ENCODE measurements around the gene SLC50A1.
"Not testable (repeated sequence)": the region's sequence is repeated elsewhere in the genome, so short reads cannot be mapped to it uniquely, and the experiment has no call there.

The SLC50A1 gene

GRCh38 chr1:155166471-155167165 is 31.0 kb downstream of the SLC50A1 start:
- in situ Hi-C loops (cut with MboI; ENCODE audit: low pct_unique_long_range_greater_than_20kb, low sequenced_read_pairs, unreplicated experiment), result loop anchor here (5.0 kb wide), 1 partner anchor 74 kb away; no protein-coding TSS in a partner anchor
- no peak for TF ChIP-seq CTCF (IDR thresholded peaks at IDR 0.05; ENCODE audit: extremely low read depth, insufficient read depth, missing control alignments)
- no peak for DNase-seq (ENCODE audit: low spot score)

GRCh38 chr1:155167166-155168104 is 31.8 kb downstream of the SLC50A1 start:
- TF ChIP-seq CTCF (IDR thresholded peaks at IDR 0.05; ENCODE audit: extremely low read depth, insufficient read depth, missing control alignments), result peak; percentile 91
- peak; percentile 79 for DNase-seq (ENCODE audit: low spot score)
- in situ Hi-C loops (cut with MboI; ENCODE audit: low pct_unique_long_range_greater_than_20kb, low sequenced_read_pairs, unreplicated experiment), result loop anchor here (5.0 kb wide), 1 partner anchor 75 kb away; no protein-coding TSS in a partner anchor

GRCh38 chr1:155168105-155168445 is 32.4 kb downstream of the SLC50A1 start:
- in situ Hi-C loops (cut with MboI; ENCODE audit: low pct_unique_long_range_greater_than_20kb, low sequenced_read_pairs, unreplicated experiment), result loop anchor here (5.0 kb wide), 1 partner anchor 76 kb away; no protein-coding TSS in a partner anchor
- DNase-seq (ENCODE audit: low spot score), result not testable (repeated sequence)

GRCh38 chr1:155168456-155169210 is 33.0 kb downstream of the SLC50A1 start:
- no peak for TF ChIP-seq CTCF (IDR thresholded peaks at IDR 0.05; ENCODE audit: extremely low read depth, insufficient read depth, missing control alignments)
- in situ Hi-C loops (cut with MboI; ENCODE audit: low pct_unique_long_range_greater_than_20kb, low sequenced_read_pairs, unreplicated experiment), result loop anchor here (5.0 kb wide), 1 partner anchor 76 kb away; no protein-coding TSS in a partner anchor

GRCh38 chr1:155169541-155169940 is 33.9 kb downstream of the SLC50A1 start:
- in situ Hi-C loops (cut with MboI; ENCODE audit: low pct_unique_long_range_greater_than_20kb, low sequenced_read_pairs, unreplicated experiment), result loop anchor here (5.0 kb wide), 1 partner anchor 77 kb away; no protein-coding TSS in a partner anchor
- no peak for DNase-seq (ENCODE audit: low spot score)
- no peak for TF ChIP-seq CTCF (IDR thresholded peaks at IDR 0.05; ENCODE audit: extremely low read depth, insufficient read depth, missing control alignments)

More at GRCh38 chr1:155168456-155169210, 33.0 kb downstream of the SLC50A1 start:
- DNase-seq (ENCODE audit: low spot score), result no peak

- in situ Hi-C loops (cut with MboI; ENCODE audit: low pct_unique_long_range_greater_than_20kb, low sequenced_read_pairs, unreplicated experiment), result no loop called here
- no peak for DNase-seq (ENCODE audit: low spot score)
- TF ChIP-seq CTCF (IDR thresholded peaks at IDR 0.05; ENCODE audit: extremely low read depth, insufficient read depth, missing control alignments), result no peak
Observed at GRCh38 chr1:155170101-155170785, 34.6 kb downstream of the SLC50A1 start.
